Bronchial epithelial cell (primary cell): ENCODE data around the gene EFNA5. TPM values are rescaled to one million over a fixed set of nuclear protein-coding genes. Genes with fewer than 3 reads are reported as not detected.
A peak's percentile ranks its signal among the peaks of the same experiment; 100 is the strongest.

Source experiments
- DNase-seq: peaks from one replicate; pipeline ENCODE4 v3.0.0-alpha.2; 2010; ENCODE audit warnings: low read depth
- FAIRE-seq: peaks from 2 replicates; lab custom pipeline; 2011; peaks lifted over from hg19 to GRCh38; lab: Jason Lieb, UNC
- H3K27me3 ChIP-seq: 2 replicates; pipeline ENCODE4 v1.5.1; 2011; ENCODE audit warnings: low read length; ENCODE audit not compliant: control insufficient read depth, insufficient read depth
- H3K36me3 ChIP-seq: 2 replicates; pipeline ENCODE4 v1.5.1; 2011; ENCODE audit warnings: low read length; ENCODE audit not compliant: control insufficient read depth, insufficient read depth
- H3K4me3 ChIP-seq: 2 replicates; pipeline ENCODE4 v1.5.1; 2011; ENCODE audit warnings: mild to moderate bottlenecking, low read depth, low read length, control low read depth
- total RNA-seq: library from RNA; depleted of rRNA; stranded (reverse); fragments of >200 nt; gene quantifications from 2 replicates; pipeline ENCODE4 v1.2.1, GENCODE V29; 2014
- TF ChIP-seq, protein P1 (sequence below): IDR thresholded peaks from 2 replicates; pipeline ENCODE4 v1.5.1; 2011; ENCODE audit warnings: mild to moderate bottlenecking, moderate library complexity, low read length, control low read depth, inconsistent platforms; ENCODE audit not compliant: insufficient read depth, severe bottlenecking

Gene EFNA5
- total RNA-seq, 1 donor from 2014 or later: 3.9 TPM

DNA sequence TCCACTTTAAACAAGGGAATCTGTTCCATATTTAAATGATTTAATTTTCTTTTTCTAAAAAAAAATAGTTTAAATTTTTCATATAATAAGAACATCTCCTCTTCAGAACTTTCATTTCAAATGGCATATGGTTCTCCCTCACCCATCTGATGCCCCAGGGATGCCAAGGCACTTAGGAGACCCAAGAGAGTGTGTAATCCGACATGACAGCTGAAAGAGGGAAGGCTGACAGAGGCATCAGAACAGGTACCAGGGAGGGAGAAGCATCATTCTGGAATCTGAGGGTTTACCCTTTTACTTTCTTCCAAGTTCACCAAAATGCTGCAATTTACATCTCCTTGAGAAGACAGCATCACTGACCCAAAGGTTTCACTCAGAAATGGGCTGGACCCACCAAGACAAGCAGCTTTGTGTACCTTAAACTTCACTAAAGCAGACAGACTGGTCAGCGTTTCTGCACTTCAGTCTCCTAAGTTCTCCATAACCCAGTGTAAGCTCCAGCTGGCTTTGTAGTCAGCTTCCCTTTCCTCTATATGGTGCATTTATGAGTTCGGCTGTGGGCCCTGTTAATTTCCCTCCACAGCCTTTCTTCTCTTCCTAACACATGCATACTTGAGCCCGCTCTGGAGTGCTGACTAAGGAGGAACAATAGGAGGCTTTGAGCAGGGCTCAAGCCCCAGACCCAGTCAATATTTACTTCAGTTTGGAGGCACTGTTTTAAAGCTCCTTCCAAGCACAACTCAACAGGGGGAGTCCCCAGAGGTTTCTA lies 17.7 kb downstream of the EFNA5 start:
- DNase-seq (no peak), FAIRE-seq (no peak)
- no peak overlapping the region for H3K4me3 ChIP-seq
- H3K36me3 ChIP-seq: no peaks in the 10 kb centered on the region
- TF ChIP-seq, protein P1, sequence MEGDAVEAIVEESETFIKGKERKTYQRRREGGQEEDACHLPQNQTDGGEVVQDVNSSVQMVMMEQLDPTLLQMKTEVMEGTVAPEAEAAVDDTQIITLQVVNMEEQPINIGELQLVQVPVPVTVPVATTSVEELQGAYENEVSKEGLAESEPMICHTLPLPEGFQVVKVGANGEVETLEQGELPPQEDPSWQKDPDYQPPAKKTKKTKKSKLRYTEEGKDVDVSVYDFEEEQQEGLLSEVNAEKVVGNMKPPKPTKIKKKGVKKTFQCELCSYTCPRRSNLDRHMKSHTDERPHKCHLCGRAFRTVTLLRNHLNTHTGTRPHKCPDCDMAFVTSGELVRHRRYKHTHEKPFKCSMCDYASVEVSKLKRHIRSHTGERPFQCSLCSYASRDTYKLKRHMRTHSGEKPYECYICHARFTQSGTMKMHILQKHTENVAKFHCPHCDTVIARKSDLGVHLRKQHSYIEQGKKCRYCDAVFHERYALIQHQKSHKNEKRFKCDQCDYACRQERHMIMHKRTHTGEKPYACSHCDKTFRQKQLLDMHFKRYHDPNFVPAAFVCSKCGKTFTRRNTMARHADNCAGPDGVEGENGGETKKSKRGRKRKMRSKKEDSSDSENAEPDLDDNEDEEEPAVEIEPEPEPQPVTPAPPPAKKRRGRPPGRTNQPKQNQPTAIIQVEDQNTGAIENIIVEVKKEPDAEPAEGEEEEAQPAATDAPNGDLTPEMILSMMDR: no peak
- no peaks in the 10 kb centered on the region for H3K27me3 ChIP-seq

DNA sequence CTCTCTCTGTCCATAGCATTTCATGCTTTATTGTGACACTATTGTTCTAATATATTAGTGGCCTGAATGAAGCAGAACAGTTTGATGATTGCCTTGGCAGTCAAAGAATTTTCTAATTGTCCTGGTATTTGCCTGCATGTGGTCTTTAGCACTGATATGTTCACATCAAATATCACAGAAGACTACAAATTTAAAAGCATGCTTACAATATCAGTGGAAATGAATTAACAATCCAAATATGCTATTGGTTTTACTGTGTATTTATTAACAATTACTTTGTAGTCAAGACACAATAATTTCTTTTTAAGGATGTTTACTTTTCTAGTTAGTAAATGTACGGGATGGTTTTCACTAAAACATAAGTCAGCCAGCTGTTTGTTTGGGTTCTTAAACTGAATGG lies 18.3 kb downstream of the EFNA5 start:
- H3K27me3 ChIP-seq: no peaks in the 10 kb centered on the region
- H3K4me3 ChIP-seq: no peak overlapping the region
- no peaks in the 10 kb centered on the region for H3K36me3 ChIP-seq
- TF ChIP-seq, protein P1: no peak
- no peak for DNase-seq
- no peak for FAIRE-seq

DNA sequence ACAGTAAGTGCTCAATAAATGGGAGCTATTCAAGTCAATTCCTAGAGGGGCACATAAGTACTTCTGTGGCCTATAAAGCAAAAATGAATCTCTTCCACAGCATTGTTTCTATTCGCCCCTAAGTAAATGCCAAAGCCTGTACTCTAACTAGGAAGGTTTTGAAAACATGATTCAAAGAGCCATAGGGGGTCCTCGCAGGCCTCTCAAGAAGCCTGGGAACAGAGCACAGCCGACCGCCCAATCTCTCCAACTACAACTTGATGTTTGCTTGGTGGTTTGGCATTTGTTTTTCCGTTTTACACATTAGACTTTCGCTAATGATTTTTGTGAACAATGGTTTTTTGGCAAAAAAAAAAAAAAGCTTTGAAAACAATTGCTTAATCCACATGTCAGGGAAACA lies 19.4 kb downstream of the EFNA5 start:
- Histone ChIP-seq H3K36me3 (no peaks in the 10 kb centered on the region), H3K4me3 (no peak overlapping the region), H3K27me3 (no peaks in the 10 kb centered on the region)
- FAIRE-seq (no peak), DNase-seq (no peak)
- TF ChIP-seq, protein P1: no peak

DNA sequence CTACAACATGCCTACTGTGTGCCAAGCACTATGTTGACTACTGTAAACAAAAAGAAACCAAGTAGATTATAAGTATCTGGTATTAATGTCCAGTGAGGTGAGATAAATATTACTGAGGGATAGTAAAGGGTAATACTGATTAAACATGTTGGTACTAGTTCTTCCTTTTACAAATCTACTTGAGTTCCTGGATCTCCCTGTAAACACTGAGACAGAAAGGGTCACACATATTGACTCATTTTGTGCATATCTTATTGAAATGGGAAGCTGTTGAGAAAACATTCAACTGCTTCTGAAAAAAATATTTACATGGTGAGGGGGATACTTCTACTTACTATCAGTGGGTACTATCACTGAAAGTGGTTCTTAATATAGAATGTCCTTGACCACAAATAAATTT lies 24.3 kb downstream of the EFNA5 start:
- FAIRE-seq: no peak
- TF ChIP-seq, protein P1: no peak
- Histone ChIP-seq H3K4me3 (no peak overlapping the region), H3K27me3 (no peaks in the 10 kb centered on the region), H3K36me3 (no peaks in the 10 kb centered on the region)
- peak; percentile 87 for DNase-seq

DNA sequence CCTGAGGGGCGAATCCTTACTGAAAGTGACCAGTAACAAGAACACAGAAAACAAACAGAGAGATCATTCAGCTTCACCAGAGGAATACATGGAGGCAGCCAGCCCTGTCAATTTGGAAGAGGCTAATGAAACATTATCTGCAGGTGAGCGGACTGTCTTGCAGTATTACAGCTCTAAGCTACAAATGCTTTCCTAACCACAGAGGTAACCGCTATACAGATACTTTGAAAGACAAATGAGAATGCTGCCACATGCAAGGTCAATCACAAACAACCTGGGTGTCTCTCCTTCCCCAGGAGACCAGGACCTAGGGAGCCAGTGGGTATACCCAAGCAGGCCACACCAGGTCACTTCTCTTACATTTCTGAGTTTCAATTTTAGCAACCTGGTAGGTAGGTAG lies 30.2 kb downstream of the EFNA5 start:
- H3K4me3 ChIP-seq: no peak overlapping the region
- TF ChIP-seq, protein P1: no peak
- DNase-seq (no peak), FAIRE-seq (no peak)
- H3K27me3 ChIP-seq: no peaks in the 10 kb centered on the region
- H3K36me3 ChIP-seq: no peaks in the 10 kb centered on the region

DNA sequence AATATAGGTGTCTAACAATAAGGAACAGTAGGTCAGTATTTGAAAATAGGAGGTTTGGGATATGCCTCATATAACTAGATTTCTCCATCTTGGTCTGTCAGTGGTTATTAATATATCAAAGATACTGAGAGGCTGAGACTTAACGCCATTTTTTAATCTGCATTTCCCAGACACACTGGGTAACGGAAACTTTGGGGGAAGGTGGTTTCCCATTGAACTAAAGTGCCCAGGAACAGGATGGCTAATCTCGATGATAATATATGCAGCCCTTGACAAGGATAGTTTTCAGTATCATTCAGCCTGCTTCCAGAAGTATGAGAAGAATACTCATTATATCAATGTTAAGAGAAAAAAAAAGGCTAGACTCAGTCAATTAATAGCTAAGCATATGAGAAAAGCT lies 30.7 kb downstream of the EFNA5 start:
- Histone ChIP-seq H3K27me3 (no peaks in the 10 kb centered on the region), H3K36me3 (no peaks in the 10 kb centered on the region), H3K4me3 (no peak overlapping the region)
- DNase-seq (no peak), FAIRE-seq (no peak)
- TF ChIP-seq, protein P1: no peak
